IMR-90 (cell line): ENCODE data around the gene GALC. TPM values are rescaled to one million over a fixed set of nuclear protein-coding genes. Genes with fewer than 3 reads are reported as not detected.

Experiments used
- ATAC-seq: fragments of 200-7000 bp; cut with Tn5 transposase; 2 replicates; pipeline ENCODE4 v1.9.1; 2020; ENCODE audit warnings: low read depth, mild to moderate bottlenecking, moderate library complexity
- BruUV-seq: library from RNA; stranded (reverse); fragments of 400-500 nt; replicated peaks from 2 replicates; lab custom pipeline; 2021; lab: Mats Ljungman, UMichigan
- CTCF ChIA-PET: fragments of 300-600 bp; formaldehyde crosslinking; extraction: SDS; loops from one replicate; lab custom pipeline; 2021; ENCODE audit warnings: antibody characterized with exemption; lab: Yijun Ruan, JAX
- POLR2A ChIA-PET: fragments of 300-600 bp; sonication (Branson Sonifier 250); formaldehyde crosslinking; loops from one replicate; lab custom pipeline; 2022; ENCODE audit warnings: antibody characterized with exemption; ENCODE audit not compliant: unreplicated experiment; lab: Charles Lee
- DNase-seq: peaks from one replicate; pipeline ENCODE4 v3.0.0; 2013
- H2AFZ ChIP-seq: replicated peaks from 2 replicates; pipeline ENCODE3; 2013; ENCODE audit warnings: low read length, mild to moderate bottlenecking; ENCODE audit not compliant: poor library complexity
- H2AK5ac ChIP-seq: 2 replicates; pipeline ENCODE4 v1.6.1; 2013; ENCODE audit warnings: low read depth, low read length, inconsistent platforms
- H2AK9ac ChIP-seq: replicated peaks from 2 replicates; pipeline ENCODE3; 2013; ENCODE audit warnings: mild to moderate bottlenecking, low read depth, low read length, moderate library complexity; ENCODE audit not compliant: poor library complexity
- H2BK120ac ChIP-seq: 2 replicates; pipeline ENCODE4 v1.6.1; 2013; ENCODE audit warnings: low read depth, low read length, inconsistent platforms
- H2BK15ac ChIP-seq: 3 replicates; pipeline ENCODE4 v1.6.1; 2013; ENCODE audit warnings: low read depth, low read length, inconsistent platforms
- H2BK20ac ChIP-seq: 2 replicates; pipeline ENCODE4 v1.6.1; 2013; ENCODE audit warnings: low read depth, mild to moderate bottlenecking, inconsistent platforms, low read length, moderate library complexity
- H2BK5ac ChIP-seq: 2 replicates; pipeline ENCODE4 v1.6.1; 2013; ENCODE audit warnings: mild to moderate bottlenecking, low read depth, low read length, inconsistent platforms; ENCODE audit not compliant: poor library complexity, severe bottlenecking
- H3K14ac ChIP-seq: replicated peaks from 2 replicates; pipeline ENCODE4 v1.6.1; 2013; ENCODE audit warnings: low read depth, low read length, inconsistent platforms
- H3K18ac ChIP-seq: 2 replicates; pipeline ENCODE4 v1.6.1; 2013; ENCODE audit warnings: low read depth, low read length, control low read depth
- H3K23ac ChIP-seq: 2 replicates; pipeline ENCODE4 v1.6.1; 2013; ENCODE audit warnings: low read depth, low read length, inconsistent platforms
- H3K27ac ChIP-seq: 2 replicates; pipeline ENCODE4 v1.5.1; 2013; ENCODE audit warnings: mild to moderate bottlenecking, control low read depth, low read length; ENCODE audit not compliant: insufficient read depth
- H3K27me3 ChIP-seq: 2 replicates; pipeline ENCODE4 v1.6.1; 2013; ENCODE audit warnings: low read length; ENCODE audit not compliant: control insufficient read depth, insufficient read depth
- H3K36me3 ChIP-seq: 2 replicates; pipeline ENCODE4 v1.6.1; 2013; ENCODE audit warnings: low read length, mixed read lengths; ENCODE audit not compliant: control insufficient read depth, insufficient read depth
- H3K4ac ChIP-seq: 2 replicates; pipeline ENCODE4 v1.6.1; 2013; ENCODE audit warnings: low read depth, low read length, inconsistent platforms
- H3K4me1 ChIP-seq: 2 replicates; pipeline ENCODE4 v1.6.1; 2013; ENCODE audit warnings: low read length, mixed read lengths; ENCODE audit not compliant: control insufficient read depth, insufficient read depth
- H3K4me2 ChIP-seq: 2 replicates; pipeline ENCODE4 v1.6.1; 2013; ENCODE audit warnings: low read depth, mild to moderate bottlenecking, control low read depth, low read length, moderate library complexity
- H3K4me3 ChIP-seq: 2 replicates; pipeline ENCODE4 v1.5.1; 2013; ENCODE audit warnings: low read depth, mild to moderate bottlenecking, control low read depth, low read length, moderate library complexity; ENCODE audit not compliant: insufficient read depth
- H3K56ac ChIP-seq: 2 replicates; pipeline ENCODE4 v1.6.1; 2013; ENCODE audit warnings: low read length, inconsistent platforms; ENCODE audit not compliant: insufficient read depth; ENCODE audit errors: extremely low read depth
- H3K79me1 ChIP-seq, 2 experiments: 2 replicates each; pipeline ENCODE4 v1.6.1; 2013; ENCODE audit warnings: low read length in 2 of 2, inconsistent platforms in 1 of 2, low read depth in 1 of 2
- H3K9ac ChIP-seq: 2 replicates; pipeline ENCODE4 v1.6.1; 2013; ENCODE audit warnings: low read depth, low read length, control low read depth
- H3K9me1 ChIP-seq: 2 replicates; pipeline ENCODE4 v1.6.1; 2013; ENCODE audit warnings: low read length, inconsistent platforms; ENCODE audit not compliant: insufficient read depth
- H3K9me3 ChIP-seq: 2 replicates; pipeline ENCODE4 v1.6.1; 2013; ENCODE audit warnings: low read length; ENCODE audit not compliant: control insufficient read depth, insufficient read depth
- H4K20me1 ChIP-seq: 2 replicates; pipeline ENCODE4 v1.6.1; 2013; ENCODE audit warnings: low read length, inconsistent platforms; ENCODE audit not compliant: insufficient read depth
- H4K5ac ChIP-seq: 2 replicates; pipeline ENCODE4 v1.6.1; 2013; ENCODE audit warnings: mild to moderate bottlenecking, low read depth, low read length, control low read depth
- H4K8ac ChIP-seq, 2 experiments: 2 replicates each; pipeline ENCODE4 v1.6.1; 2013; ENCODE audit warnings: low read depth in 2 of 2, low read length in 2 of 2, control low read depth in 1 of 2, inconsistent platforms in 1 of 2
- H4K91ac ChIP-seq: 2 replicates; pipeline ENCODE4 v1.6.1; 2013; ENCODE audit warnings: low read depth, low read length, inconsistent platforms; ENCODE audit not compliant: insufficient read depth
- BHLHE40 ChIP-seq: fragments of 150-350 bp; IDR thresholded peaks from 2 replicates; pipeline ENCODE4 v1.6.1; 2016; ENCODE audit warnings: mild to moderate bottlenecking, low read depth, low read length
- CEBPB ChIP-seq: IDR thresholded peaks from 2 replicates; pipeline ENCODE4 v1.6.1; 2012; ENCODE audit warnings: low read depth, low read length, improper control_type of control experiment
- CHD1 ChIP-seq: IDR thresholded peaks from 2 replicates; pipeline ENCODE4 v1.6.1; 2012; ENCODE audit warnings: low read depth, low read length, improper control_type of control experiment
- FOS ChIP-seq: fragments of 150-350 bp; IDR thresholded peaks from 2 replicates; pipeline ENCODE4 v1.6.1; 2016; ENCODE audit warnings: low read depth, low read length
- MAFK ChIP-seq: IDR thresholded peaks from 2 replicates; pipeline ENCODE4 v1.6.1; 2012; ENCODE audit warnings: low read depth, low read length, improper control_type of control experiment
- MAZ ChIP-seq: IDR thresholded peaks from 2 replicates; pipeline ENCODE4 v1.6.1; 2012; ENCODE audit warnings: low read depth, mild to moderate bottlenecking, low read length, improper control_type of control experiment, moderate library complexity, borderline replicate concordance
- MXI1 ChIP-seq: IDR thresholded peaks from 2 replicates; pipeline ENCODE4 v1.6.1; 2012; ENCODE audit warnings: low read depth, mild to moderate bottlenecking, low read length, moderate library complexity, borderline replicate concordance
- NFE2L2 ChIP-seq: fragments of 150-350 bp; IDR thresholded peaks from 2 replicates; pipeline ENCODE4 v1.6.1; 2016; ENCODE audit warnings: low read depth, mild to moderate bottlenecking, low read length
- POLR2A ChIP-seq: IDR thresholded peaks from 2 replicates; pipeline ENCODE4 v1.6.1; 2012; ENCODE audit warnings: mild to moderate bottlenecking, low read depth, low read length
- RAD21 ChIP-seq: IDR thresholded peaks from 2 replicates; pipeline ENCODE4 v1.6.1; 2012; ENCODE audit warnings: low read length, improper control_type of control experiment
- RCOR1 ChIP-seq: IDR thresholded peaks from 2 replicates; pipeline ENCODE4 v1.6.1; 2012; ENCODE audit warnings: mild to moderate bottlenecking, low read length, improper control_type of control experiment; ENCODE audit not compliant: insufficient replicate concordance
- RFX5 ChIP-seq: IDR thresholded peaks from 2 replicates; pipeline ENCODE4 v1.8.0; 2012; ENCODE audit warnings: low read depth, mild to moderate bottlenecking, low read length, moderate library complexity
- SMC3 ChIP-seq: fragments of 150-350 bp; IDR thresholded peaks from 2 replicates; pipeline ENCODE4 v1.6.1; 2016; ENCODE audit warnings: low read depth, mild to moderate bottlenecking, antibody characterized with exemption, low read length, moderate library complexity
- WGBS, 2 experiments: methylation state at CpG; one replicate each; pipeline versions ENCODE4 v1.1.5 to v1.1.7; 2013; ENCODE audit warnings: missing lambda C conversion rate in 2 of 2; ENCODE audit not compliant: insufficient read length in 1 of 2; ENCODE audit errors: extremely low coverage in 2 of 2; 5-methylcytosine and 5-hydroxymethylcytosine counted together
- dilution Hi-C: fragments of 300-500 bp; cut with HindIII; formaldehyde crosslinking; loops from one replicate; pipeline ENCODE4 v1.14.3; 2018; ENCODE audit warnings: low sequenced_read_pairs; ENCODE audit not compliant: unreplicated experiment
- in situ Hi-C: fragments of 300-500 bp; cut with MboI; formaldehyde crosslinking; loops from 3 replicates; pipeline ENCODE4 v1.14.3; 2019; ENCODE audit warnings: low sequenced_read_pairs, inconsistent platforms, mixed read lengths
- intact Hi-C: fragments of 100-400 bp; cut with micrococcal nuclease; formaldehyde crosslinking; loops from 2 replicates; pipeline ENCODE4 v1.10.0; 2022
- polyA plus RNA-seq, 3 experiments: library from polyadenylated mRNA; depleted of rRNA; stranded (reverse); fragments of >200 nt; gene quantifications; 2 replicates each; pipeline ENCODE4 v1.2.3, GENCODE V29; 2012; ENCODE audit warnings: low replicate concordance in 1 of 3
- total RNA-seq: library from RNA; depleted of rRNA; stranded (reverse); fragments of >200 nt; gene quantifications from 2 replicates; pipeline ENCODE4 v1.2.3, GENCODE V29; 2012
- TF ChIP-seq, protein P1 (sequence below): fragments of 150-350 bp; IDR thresholded peaks from 2 replicates; pipeline ENCODE4 v1.6.1; 2017; ENCODE audit warnings: mild to moderate bottlenecking, antibody characterized with exemption, low read length, low read depth
- TF ChIP-seq, protein P2 (sequence below): fragments of 150-350 bp; IDR thresholded peaks from 2 replicates; pipeline ENCODE4 v1.6.1; 2016; ENCODE audit warnings: low read depth, mild to moderate bottlenecking, low read length, moderate library complexity, borderline replicate concordance
- TF ChIP-seq, protein P3 (sequence below): conservative IDR thresholded peaks from 2 replicates; pipeline ENCODE4 v1.5.1; 2012; ENCODE audit warnings: mild to moderate bottlenecking, low read depth, low read length, improper control_type of control experiment

Gene GALC
- total and polyA plus RNA-seq, 2 of the 4 experiments (the other 2 are of a cell fraction), result 6.3 to 7.9 TPM

DNA sequence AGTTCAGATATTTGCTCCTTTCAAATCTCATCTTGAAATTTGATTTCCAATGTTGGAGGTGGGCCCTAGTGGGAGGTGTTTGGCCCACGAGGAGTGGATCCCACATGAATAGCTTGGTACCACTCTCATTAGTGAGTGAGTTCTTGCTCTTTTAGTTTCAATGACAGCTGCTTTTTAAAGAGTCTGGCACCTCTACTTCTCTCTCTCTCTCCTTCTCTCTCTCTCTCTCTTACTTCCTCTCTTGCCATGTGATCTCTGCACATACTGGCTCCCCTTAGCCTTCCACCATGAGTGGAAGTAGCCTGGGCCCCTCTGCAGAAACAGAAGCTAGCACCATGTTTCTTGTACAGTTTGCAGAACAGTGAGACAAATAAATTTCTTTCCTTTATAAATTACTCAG lies 37.1 kb upstream of the GALC start:
- Histone ChIP-seq H2BK5ac (no peak overlapping the region), H2AK5ac (no peak overlapping the region), H2BK20ac (no peak overlapping the region), H3K56ac (no peak overlapping the region), H4K5ac (no peak overlapping the region), H3K4me1 (no peaks in the 10 kb centered on the region), H4K91ac (no peak overlapping the region), H3K4ac (no peak overlapping the region), H3K9ac (no peak overlapping the region), H3K4me2 (no peak overlapping the region), H3K27ac (no peak overlapping the region), H3K23ac (no peak overlapping the region), H3K9me3 (no peaks in the 10 kb centered on the region), H3K27me3 (no peaks in the 10 kb centered on the region), H2BK120ac (no peak overlapping the region), H3K9me1 (no peaks in the 10 kb centered on the region), H4K8ac (no peak overlapping the region), H3K4me3 (no peak overlapping the region), H3K18ac (no peak overlapping the region), H2AFZ (no peak overlapping the region), H3K79me1 (no peaks in the 10 kb centered on the region), H3K14ac (no peak overlapping the region), H2AK9ac (no peak overlapping the region), H2BK15ac (no peak overlapping the region), H3K36me3 (no peaks in the 10 kb centered on the region), H4K20me1 (no peaks in the 10 kb centered on the region)
- TF ChIP-seq SMC3, result no peak
- no peak for TF ChIP-seq MAZ
- TF ChIP-seq BHLHE40, result no peak
- TF ChIP-seq, protein P1, sequence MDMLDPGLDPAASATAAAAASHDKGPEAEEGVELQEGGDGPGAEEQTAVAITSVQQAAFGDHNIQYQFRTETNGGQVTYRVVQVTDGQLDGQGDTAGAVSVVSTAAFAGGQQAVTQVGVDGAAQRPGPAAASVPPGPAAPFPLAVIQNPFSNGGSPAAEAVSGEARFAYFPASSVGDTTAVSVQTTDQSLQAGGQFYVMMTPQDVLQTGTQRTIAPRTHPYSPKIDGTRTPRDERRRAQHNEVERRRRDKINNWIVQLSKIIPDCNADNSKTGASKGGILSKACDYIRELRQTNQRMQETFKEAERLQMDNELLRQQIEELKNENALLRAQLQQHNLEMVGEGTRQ, result no peak
- TF ChIP-seq POLR2A, result no peak
- TF ChIP-seq, protein P2, sequence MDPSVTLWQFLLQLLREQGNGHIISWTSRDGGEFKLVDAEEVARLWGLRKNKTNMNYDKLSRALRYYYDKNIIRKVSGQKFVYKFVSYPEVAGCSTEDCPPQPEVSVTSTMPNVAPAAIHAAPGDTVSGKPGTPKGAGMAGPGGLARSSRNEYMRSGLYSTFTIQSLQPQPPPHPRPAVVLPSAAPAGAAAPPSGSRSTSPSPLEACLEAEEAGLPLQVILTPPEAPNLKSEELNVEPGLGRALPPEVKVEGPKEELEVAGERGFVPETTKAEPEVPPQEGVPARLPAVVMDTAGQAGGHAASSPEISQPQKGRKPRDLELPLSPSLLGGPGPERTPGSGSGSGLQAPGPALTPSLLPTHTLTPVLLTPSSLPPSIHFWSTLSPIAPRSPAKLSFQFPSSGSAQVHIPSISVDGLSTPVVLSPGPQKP, result no peak
- TF ChIP-seq MAFK, result no peak
- TF ChIP-seq CEBPB, result no peak
- no peak for TF ChIP-seq RAD21
- TF ChIP-seq NFE2L2, result no peak
- no peak for TF ChIP-seq FOS
- TF ChIP-seq, protein P3, sequence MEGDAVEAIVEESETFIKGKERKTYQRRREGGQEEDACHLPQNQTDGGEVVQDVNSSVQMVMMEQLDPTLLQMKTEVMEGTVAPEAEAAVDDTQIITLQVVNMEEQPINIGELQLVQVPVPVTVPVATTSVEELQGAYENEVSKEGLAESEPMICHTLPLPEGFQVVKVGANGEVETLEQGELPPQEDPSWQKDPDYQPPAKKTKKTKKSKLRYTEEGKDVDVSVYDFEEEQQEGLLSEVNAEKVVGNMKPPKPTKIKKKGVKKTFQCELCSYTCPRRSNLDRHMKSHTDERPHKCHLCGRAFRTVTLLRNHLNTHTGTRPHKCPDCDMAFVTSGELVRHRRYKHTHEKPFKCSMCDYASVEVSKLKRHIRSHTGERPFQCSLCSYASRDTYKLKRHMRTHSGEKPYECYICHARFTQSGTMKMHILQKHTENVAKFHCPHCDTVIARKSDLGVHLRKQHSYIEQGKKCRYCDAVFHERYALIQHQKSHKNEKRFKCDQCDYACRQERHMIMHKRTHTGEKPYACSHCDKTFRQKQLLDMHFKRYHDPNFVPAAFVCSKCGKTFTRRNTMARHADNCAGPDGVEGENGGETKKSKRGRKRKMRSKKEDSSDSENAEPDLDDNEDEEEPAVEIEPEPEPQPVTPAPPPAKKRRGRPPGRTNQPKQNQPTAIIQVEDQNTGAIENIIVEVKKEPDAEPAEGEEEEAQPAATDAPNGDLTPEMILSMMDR, result no peak
- no peak for TF ChIP-seq MXI1
- TF ChIP-seq CHD1, result no peak
- no peak for TF ChIP-seq RCOR1
- no peak for TF ChIP-seq RFX5
- CTCF ChIA-PET, result no interaction called here
- in situ Hi-C loops, result no loop called here
- no CpG with 5 or more reads among the region's 1 CpG for WGBS, 2 experiments
- no TSS peak for BruUV-seq
- dilution Hi-C loops, result no loop called here
- DNase-seq (no peak), ATAC-seq (no peak)
- POLR2A ChIA-PET, result no interaction called here
- intact Hi-C loops, result no loop called here
